Suprapubic skin (tissue), 3 donors: ENCODE measurements around the gene PRKCZ.

ENCODE experiments used
- POLR2A ChIP-seq, 2 donors: fragments of 450-650 bp; IDR thresholded peaks; one replicate each; pipeline ENCODE4 v1.6.1; 2017; ENCODE audit warnings: antibody characterized with exemption in 2 of 2, mild to moderate bottlenecking in 2 of 2, moderate library complexity in 2 of 2
- TF ChIP-seq, protein P1 (sequence below), 2 donors: fragments of 200-600 bp in 1 of 2; fragments of 450-650 bp in 1 of 2; sonication (generic) in 1 of 2; IDR thresholded peaks; one replicate each; pipeline ENCODE4 v1.5.1; 2016 to 2019; ENCODE audit warnings: antibody characterized with exemption in 2 of 2, mild to moderate bottlenecking in 1 of 2, moderate library complexity in 1 of 2

DNA sequence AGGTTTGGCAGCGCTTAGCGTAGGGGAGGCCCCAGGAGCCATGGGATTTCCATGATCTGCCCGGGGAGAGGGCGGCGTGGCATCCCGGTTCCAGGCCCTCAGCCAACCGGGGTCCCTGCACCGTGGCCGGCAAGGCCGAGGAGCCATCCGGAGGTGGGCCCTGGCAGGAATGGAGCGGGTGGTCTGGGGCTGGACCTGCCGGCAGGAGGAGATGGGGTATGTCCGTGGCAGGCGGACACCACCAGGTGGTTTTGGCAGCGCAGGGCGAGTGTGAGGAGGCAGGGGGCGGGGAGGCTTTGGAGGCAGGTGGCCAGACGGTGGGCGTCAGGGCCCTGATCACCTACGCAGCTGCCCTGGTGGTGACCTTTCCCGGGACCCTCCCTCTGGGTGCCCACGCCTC lies 10.3 kb downstream of the PRKCZ start:
- TF ChIP-seq, protein P1, sequence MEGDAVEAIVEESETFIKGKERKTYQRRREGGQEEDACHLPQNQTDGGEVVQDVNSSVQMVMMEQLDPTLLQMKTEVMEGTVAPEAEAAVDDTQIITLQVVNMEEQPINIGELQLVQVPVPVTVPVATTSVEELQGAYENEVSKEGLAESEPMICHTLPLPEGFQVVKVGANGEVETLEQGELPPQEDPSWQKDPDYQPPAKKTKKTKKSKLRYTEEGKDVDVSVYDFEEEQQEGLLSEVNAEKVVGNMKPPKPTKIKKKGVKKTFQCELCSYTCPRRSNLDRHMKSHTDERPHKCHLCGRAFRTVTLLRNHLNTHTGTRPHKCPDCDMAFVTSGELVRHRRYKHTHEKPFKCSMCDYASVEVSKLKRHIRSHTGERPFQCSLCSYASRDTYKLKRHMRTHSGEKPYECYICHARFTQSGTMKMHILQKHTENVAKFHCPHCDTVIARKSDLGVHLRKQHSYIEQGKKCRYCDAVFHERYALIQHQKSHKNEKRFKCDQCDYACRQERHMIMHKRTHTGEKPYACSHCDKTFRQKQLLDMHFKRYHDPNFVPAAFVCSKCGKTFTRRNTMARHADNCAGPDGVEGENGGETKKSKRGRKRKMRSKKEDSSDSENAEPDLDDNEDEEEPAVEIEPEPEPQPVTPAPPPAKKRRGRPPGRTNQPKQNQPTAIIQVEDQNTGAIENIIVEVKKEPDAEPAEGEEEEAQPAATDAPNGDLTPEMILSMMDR (IDR thresholded peaks at IDR 0.05), result no peak
- no peak for TF ChIP-seq POLR2A (IDR thresholded peaks at IDR 0.05)
